HepG2 (cell line): ENCODE measurements around the gene SLC25A11. TPM values are rescaled to one million over a fixed set of nuclear protein-coding genes. Genes with fewer than 3 reads are reported as not detected.

Experiments used
- AKAP8 ChIP-seq: sonication (generic); formaldehyde crosslinking; IDR thresholded peaks from 2 replicates; pipeline ENCODE4 v1.5.1; 2020; ENCODE audit warnings: mild to moderate bottlenecking, missing genetic modification reagents
- CCAR2 ChIP-seq: fragments of 200-400 bp; formaldehyde crosslinking; optimal IDR thresholded peaks from 2 replicates; pipeline ENCODE3; 2018; ENCODE audit warnings: low read depth, mild to moderate bottlenecking, low read length, moderate library complexity
- CENPX ChIP-seq: sonication (generic); formaldehyde crosslinking; IDR thresholded peaks from 2 replicates; pipeline ENCODE4 v1.9.0; 2021; ENCODE audit warnings: mild to moderate bottlenecking, missing genetic modification reagents, moderate library complexity
- EED ChIP-seq: sonication (generic); formaldehyde crosslinking; IDR thresholded peaks from 2 replicates; pipeline ENCODE4 v1.5.0; 2020; ENCODE audit warnings: mild to moderate bottlenecking, missing genetic modification reagents
- JUND ChIP-seq: sonication (generic); formaldehyde crosslinking; IDR thresholded peaks from 2 replicates; pipeline ENCODE4 v1.8.0; 2022; ENCODE audit warnings: mild to moderate bottlenecking, missing genetic modification reagents
- MEF2D ChIP-seq: sonication (generic); formaldehyde crosslinking; IDR thresholded peaks from 2 replicates; pipeline ENCODE4 v1.5.1; 2020; ENCODE audit warnings: mild to moderate bottlenecking, missing genetic modification reagents
- NONO ChIP-seq, 2 experiments: fragments of 450-650 bp in 1 of 2; sonication (generic) in 1 of 2; formaldehyde crosslinking in 1 of 2; IDR thresholded peaks in 1 of 2; conservative IDR thresholded peaks in 1 of 2; 2 replicates each; pipeline versions ENCODE4 v1.6.1 to v1.8.0; 2017 to 2022; ENCODE audit warnings: mild to moderate bottlenecking in 1 of 2, missing genetic modification reagents in 1 of 2, moderate library complexity in 1 of 2
- POLR2A ChIP-seq, 2 experiments: IDR thresholded peaks; 2 replicates each; pipeline ENCODE4 v1.6.1; 2011; ENCODE audit warnings: low read depth in 2 of 2, low read length in 2 of 2, mild to moderate bottlenecking in 1 of 2, moderate library complexity in 1 of 2; ENCODE audit not compliant: insufficient read depth in 1 of 2
- ZFP62 ChIP-seq: sonication (generic); formaldehyde crosslinking; IDR thresholded peaks from 2 replicates; pipeline ENCODE4 v1.4.0; 2020; ENCODE audit warnings: missing genetic modification reagents
- ZNF160 ChIP-seq: sonication (generic); formaldehyde crosslinking; IDR thresholded peaks from 2 replicates; pipeline ENCODE4 v1.8.0; 2022; ENCODE audit warnings: mild to moderate bottlenecking, inconsistent platforms, missing genetic modification reagents
- ZNF652 ChIP-seq: IDR thresholded peaks from 2 replicates; pipeline ENCODE4 v1.6.1; 2016; ENCODE audit warnings: low read depth, borderline replicate concordance
- polyA plus RNA-seq, 8 experiments: library from polyadenylated mRNA; depleted of rRNA in 3 of 8; stranded (reverse) in 7 of 8; unstranded in 1 of 8; fragments of >200 nt; fragmentation: Illumina TruSeq in 4 of 8; extraction: Trizol in 4 of 8; gene quantifications; 2 replicates each; pipeline versions ENCODE4 v1.2.1 to v1.2.3, GENCODE V29; 2011 to 2016; ENCODE audit warnings: low read depth in 4 of 8, missing spikeins in 1 of 8, mixed read lengths in 1 of 8; ENCODE audit not compliant: insufficient read depth in 1 of 8
- total RNA-seq, 5 experiments: library from RNA; depleted of rRNA; stranded (reverse); fragments of >200 nt; fragmentation: Illumina TruSeq; extraction: Trizol; gene quantifications; 2 replicates each; pipeline ENCODE4 v1.2.3, GENCODE V29; 2016; ENCODE audit warnings: low read depth in 1 of 5
- TF ChIP-seq, protein P1 (sequence below): sonication (generic); formaldehyde crosslinking; IDR thresholded peaks from 2 replicates; pipeline ENCODE4 v1.5.1; 2020; ENCODE audit warnings: missing genetic modification reagents, mild to moderate bottlenecking, borderline replicate concordance
- TF ChIP-seq, protein P2 (sequence below): sonication (generic); formaldehyde crosslinking; IDR thresholded peaks from 2 replicates; pipeline ENCODE4 v1.5.1; 2020; ENCODE audit warnings: missing genetic modification reagents, mild to moderate bottlenecking, borderline replicate concordance
- TF ChIP-seq, protein P3 (sequence below): sonication (generic); formaldehyde crosslinking; IDR thresholded peaks from 2 replicates; pipeline ENCODE4 v1.5.1; 2020; ENCODE audit warnings: mild to moderate bottlenecking, missing genetic modification reagents, borderline replicate concordance
- TF ChIP-seq, protein P4 (sequence below): sonication (generic); formaldehyde crosslinking; IDR thresholded peaks from 2 replicates; pipeline ENCODE4 v1.5.0; 2020; ENCODE audit warnings: mild to moderate bottlenecking, missing genetic modification reagents, borderline replicate concordance

SLC25A11 gene
- total and polyA plus RNA-seq, 2 of the 13 experiments (the other 11 are each of a cell fraction or from before 2014, with no cell fraction given), result 35.4 to 47.2 TPM

DNA sequence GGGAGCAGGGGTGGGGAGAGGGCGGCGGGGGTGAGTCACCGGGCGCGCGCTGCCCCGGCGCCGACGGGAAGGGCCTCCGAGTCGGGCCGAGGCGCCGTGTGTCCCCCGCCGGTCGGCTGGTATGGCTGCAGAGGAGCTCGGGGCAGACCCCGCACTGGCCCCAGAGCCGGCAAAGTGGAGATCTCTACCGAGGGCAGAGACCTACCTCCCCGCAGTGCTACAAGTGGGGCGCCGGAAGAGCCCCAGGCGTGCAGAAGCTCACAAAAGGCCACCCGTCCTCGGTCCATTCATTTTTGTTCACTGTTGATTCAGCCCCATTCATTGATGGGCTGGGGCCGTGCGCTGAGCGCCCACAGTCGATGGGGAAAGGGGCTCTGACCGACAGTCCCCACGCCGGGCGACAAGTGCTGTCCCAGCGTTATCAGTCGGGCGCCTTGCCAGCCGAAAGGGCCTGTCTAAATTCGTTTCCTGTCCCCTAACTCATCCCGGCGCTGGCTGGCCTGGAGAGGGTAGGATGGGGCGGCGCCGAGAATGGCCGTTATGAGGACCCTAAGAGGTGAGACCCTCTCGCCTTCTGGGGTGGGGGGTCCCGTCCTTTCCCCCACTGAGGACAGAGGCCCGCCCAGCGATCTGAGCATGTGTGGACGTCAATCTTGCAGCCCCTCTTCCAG lies 10.4 kb upstream of the SLC25A11 start (continued):
- TF ChIP-seq MEF2D (CRISPR knock-in tag) (0 out of 2 replicates have a peak, but pooled peaks have one; percentile 52), ZNF160 (0 out of 2 replicates have a peak, but pooled peaks have one; percentile 37), CCAR2 (no peak), ZNF652 (no peak), ZFP62 (CRISPR knock-in tag) (no peak), CENPX (CRISPR knock-in tag) (no peak), POLR2A (IDR thresholded peaks at IDR 0.05; ENCODE audit: insufficient read depth in 1 of 2, low read depth in 2 of 2, low read length in 2 of 2) (peak in 1 of 2 experiments; percentile 67; a peak in 3 of 4 replicates), AKAP8 (CRISPR knock-in tag) (0 out of 2 replicates have a peak, but pooled peaks have one; percentile 0), JUND (CRISPR knock-in tag) (no peak; the same call in 1 of the 2 replicates), EED (CRISPR knock-in tag) (peak; percentile 16; the same call in 1 of the 2 replicates), NONO (IDR thresholded peaks at IDR 0.05) (no peak), NONO (CRISPR knock-in tag; conservative IDR thresholded peaks at IDR 0.05) (no peak)
- TF ChIP-seq, protein P1, sequence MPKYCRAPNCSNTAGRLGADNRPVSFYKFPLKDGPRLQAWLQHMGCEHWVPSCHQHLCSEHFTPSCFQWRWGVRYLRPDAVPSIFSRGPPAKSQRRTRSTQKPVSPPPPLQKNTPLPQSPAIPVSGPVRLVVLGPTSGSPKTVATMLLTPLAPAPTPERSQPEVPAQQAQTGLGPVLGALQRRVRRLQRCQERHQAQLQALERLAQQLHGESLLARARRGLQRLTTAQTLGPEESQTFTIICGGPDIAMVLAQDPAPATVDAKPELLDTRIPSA (CRISPR knock-in tag), result no peak
- TF ChIP-seq, protein P2, sequence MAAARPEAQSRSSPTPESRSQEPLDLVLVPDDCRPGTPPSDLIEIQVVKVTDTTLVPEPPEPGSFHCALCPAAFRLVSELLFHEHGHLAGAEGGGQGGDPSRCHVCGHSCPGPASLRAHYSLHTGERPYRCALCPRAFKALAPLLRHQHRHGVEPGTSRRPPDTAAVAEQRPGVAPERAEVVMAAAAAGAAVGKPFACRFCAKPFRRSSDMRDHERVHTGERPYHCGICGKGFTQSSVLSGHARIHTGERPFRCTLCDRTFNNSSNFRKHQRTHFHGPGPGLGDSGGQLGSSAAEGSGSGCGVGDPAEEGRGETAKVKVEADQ, result 0 out of 2 replicates have a peak, but pooled peaks have one; percentile 32
- TF ChIP-seq, protein P3, sequence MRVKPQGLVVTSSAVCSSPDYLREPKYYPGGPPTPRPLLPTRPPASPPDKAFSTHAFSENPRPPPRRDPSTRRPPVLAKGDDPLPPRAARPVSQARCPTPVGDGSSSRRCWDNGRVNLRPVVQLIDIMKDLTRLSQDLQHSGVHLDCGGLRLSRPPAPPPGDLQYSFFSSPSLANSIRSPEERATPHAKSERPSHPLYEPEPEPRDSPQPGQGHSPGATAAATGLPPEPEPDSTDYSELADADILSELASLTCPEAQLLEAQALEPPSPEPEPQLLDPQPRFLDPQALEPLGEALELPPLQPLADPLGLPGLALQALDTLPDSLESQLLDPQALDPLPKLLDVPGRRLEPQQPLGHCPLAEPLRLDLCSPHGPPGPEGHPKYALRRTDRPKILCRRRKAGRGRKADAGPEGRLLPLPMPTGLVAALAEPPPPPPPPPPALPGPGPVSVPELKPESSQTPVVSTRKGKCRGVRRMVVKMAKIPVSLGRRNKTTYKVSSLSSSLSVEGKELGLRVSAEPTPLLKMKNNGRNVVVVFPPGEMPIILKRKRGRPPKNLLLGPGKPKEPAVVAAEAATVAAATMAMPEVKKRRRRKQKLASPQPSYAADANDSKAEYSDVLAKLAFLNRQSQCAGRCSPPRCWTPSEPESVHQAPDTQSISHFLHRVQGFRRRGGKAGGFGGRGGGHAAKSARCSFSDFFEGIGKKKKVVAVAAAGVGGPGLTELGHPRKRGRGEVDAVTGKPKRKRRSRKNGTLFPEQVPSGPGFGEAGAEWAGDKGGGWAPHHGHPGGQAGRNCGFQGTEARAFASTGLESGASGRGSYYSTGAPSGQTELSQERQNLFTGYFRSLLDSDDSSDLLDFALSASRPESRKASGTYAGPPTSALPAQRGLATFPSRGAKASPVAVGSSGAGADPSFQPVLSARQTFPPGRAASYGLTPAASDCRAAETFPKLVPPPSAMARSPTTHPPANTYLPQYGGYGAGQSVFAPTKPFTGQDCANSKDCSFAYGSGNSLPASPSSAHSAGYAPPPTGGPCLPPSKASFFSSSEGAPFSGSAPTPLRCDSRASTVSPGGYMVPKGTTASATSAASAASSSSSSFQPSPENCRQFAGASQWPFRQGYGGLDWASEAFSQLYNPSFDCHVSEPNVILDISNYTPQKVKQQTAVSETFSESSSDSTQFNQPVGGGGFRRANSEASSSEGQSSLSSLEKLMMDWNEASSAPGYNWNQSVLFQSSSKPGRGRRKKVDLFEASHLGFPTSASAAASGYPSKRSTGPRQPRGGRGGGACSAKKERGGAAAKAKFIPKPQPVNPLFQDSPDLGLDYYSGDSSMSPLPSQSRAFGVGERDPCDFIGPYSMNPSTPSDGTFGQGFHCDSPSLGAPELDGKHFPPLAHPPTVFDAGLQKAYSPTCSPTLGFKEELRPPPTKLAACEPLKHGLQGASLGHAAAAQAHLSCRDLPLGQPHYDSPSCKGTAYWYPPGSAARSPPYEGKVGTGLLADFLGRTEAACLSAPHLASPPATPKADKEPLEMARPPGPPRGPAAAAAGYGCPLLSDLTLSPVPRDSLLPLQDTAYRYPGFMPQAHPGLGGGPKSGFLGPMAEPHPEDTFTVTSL, result peak; percentile 60; the same call in 1 of the 2 replicates
- TF ChIP-seq, protein P4, sequence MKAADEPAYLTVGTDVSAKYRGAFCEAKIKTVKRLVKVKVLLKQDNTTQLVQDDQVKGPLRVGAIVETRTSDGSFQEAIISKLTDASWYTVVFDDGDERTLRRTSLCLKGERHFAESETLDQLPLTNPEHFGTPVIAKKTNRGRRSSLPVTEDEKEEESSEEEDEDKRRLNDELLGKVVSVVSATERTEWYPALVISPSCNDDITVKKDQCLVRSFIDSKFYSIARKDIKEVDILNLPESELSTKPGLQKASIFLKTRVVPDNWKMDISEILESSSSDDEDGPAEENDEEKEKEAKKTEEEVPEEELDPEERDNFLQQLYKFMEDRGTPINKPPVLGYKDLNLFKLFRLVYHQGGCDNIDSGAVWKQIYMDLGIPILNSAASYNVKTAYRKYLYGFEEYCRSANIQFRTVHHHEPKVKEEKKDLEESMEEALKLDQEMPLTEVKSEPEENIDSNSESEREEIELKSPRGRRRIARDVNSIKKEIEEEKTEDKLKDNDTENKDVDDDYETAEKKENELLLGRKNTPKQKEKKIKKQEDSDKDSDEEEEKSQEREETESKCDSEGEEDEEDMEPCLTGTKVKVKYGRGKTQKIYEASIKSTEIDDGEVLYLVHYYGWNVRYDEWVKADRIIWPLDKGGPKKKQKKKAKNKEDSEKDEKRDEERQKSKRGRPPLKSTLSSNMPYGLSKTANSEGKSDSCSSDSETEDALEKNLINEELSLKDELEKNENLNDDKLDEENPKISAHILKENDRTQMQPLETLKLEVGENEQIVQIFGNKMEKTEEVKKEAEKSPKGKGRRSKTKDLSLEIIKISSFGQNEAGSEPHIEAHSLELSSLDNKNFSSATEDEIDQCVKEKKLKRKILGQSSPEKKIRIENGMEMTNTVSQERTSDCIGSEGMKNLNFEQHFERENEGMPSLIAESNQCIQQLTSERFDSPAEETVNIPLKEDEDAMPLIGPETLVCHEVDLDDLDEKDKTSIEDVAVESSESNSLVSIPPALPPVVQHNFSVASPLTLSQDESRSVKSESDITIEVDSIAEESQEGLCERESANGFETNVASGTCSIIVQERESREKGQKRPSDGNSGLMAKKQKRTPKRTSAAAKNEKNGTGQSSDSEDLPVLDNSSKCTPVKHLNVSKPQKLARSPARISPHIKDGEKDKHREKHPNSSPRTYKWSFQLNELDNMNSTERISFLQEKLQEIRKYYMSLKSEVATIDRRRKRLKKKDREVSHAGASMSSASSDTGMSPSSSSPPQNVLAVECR (CRISPR knock-in tag), result peak; percentile 64; the same call in 1 of the 2 replicates
